Naive thymus-derived CD4-positive, alpha-beta T cell (primary cell): ENCODE measurements around the gene NRN1L. TPM values are rescaled to one million over a fixed set of nuclear protein-coding genes. Genes with fewer than 3 reads are reported as not detected.
A peak's percentile ranks its signal among the peaks of the same experiment; 100 is the strongest.

Experiments
- ATAC-seq: fragments of 150-1000 bp; cut with Tn5 transposase; 2 replicates; pipeline ENCODE4 v1.10.0; 2021; ENCODE audit warnings: mild to moderate bottlenecking, moderate library complexity
- CTCF ChIA-PET: fragments of 350-600 bp; sonication (Branson Sonifier 250); formaldehyde crosslinking; loops from one replicate; lab custom pipeline; 2021; ENCODE audit warnings: antibody characterized with exemption; lab: Charles Lee
- POLR2A ChIA-PET: fragments of 350-600 bp; sonication (Branson Sonifier 250); formaldehyde crosslinking; loops from one replicate; lab custom pipeline; 2021; ENCODE audit warnings: antibody characterized with exemption, inconsistent platforms; lab: Charles Lee
- DNase-seq, 9 donors: peaks; one replicate each; pipeline versions ENCODE4 v3.0.0 to v3.0.0-alpha.2; 2020 to 2022; ENCODE audit warnings: mixed read lengths in 1 of 9
- H3K27ac ChIP-seq: one replicate; pipeline ENCODE4 v1.7.0; 2013; ENCODE audit warnings: mild to moderate bottlenecking, low read depth, low read length, moderate library complexity
- H3K27me3 ChIP-seq, 2 donors: one replicate each; pipeline ENCODE4 v1.7.0; 2013; ENCODE audit warnings: low read length in 2 of 2, mild to moderate bottlenecking in 2 of 2, moderate library complexity in 2 of 2; ENCODE audit not compliant: control insufficient read depth in 2 of 2, insufficient read depth in 2 of 2
- H3K36me3 ChIP-seq, 3 experiments: 1 replicate in 2 of 3; 2 replicates in 1 of 3; pipeline ENCODE4 v1.7.0; 2013; ENCODE audit warnings: low read length in 3 of 3, mild to moderate bottlenecking in 3 of 3, moderate library complexity in 1 of 3; ENCODE audit not compliant: insufficient read depth in 3 of 3, control insufficient read depth in 2 of 3
- H3K4me1 ChIP-seq, 2 donors: one replicate each; pipeline ENCODE4 v1.7.0; 2013; ENCODE audit warnings: low read length in 2 of 2, mild to moderate bottlenecking in 2 of 2, moderate library complexity in 1 of 2; ENCODE audit not compliant: control insufficient read depth in 2 of 2, insufficient read depth in 2 of 2
- H3K4me3 ChIP-seq: 2 replicates; pipeline ENCODE4 v1.7.0; 2013; ENCODE audit warnings: mild to moderate bottlenecking, low read length
- H3K9me3 ChIP-seq, 3 experiments: 1 replicate in 2 of 3; 2 replicates in 1 of 3; pipeline ENCODE4 v1.7.0; 2013; ENCODE audit warnings: low read length in 3 of 3; ENCODE audit not compliant: control insufficient read depth in 2 of 3
- H3K27ac Mint-ChIP-seq, 9 donors: one replicate each; pipeline ENCODE4 v1.8.0; 2020 to 2022; ENCODE audit warnings: mixed read lengths in 9 of 9, mild to moderate bottlenecking in 8 of 9, moderate library complexity in 5 of 9, inconsistent platforms in 2 of 9
- H3K27me3 Mint-ChIP-seq, 5 donors: one replicate each; pipeline ENCODE4 v1.8.0; 2021 to 2022; ENCODE audit warnings: mixed read lengths in 5 of 5, mild to moderate bottlenecking in 1 of 5
- H3K36me3 Mint-ChIP-seq, 5 donors: one replicate each; pipeline ENCODE4 v1.8.0; 2020 to 2022; ENCODE audit warnings: mixed read lengths in 5 of 5, mild to moderate bottlenecking in 3 of 5, inconsistent platforms in 1 of 5
- H3K4me1 Mint-ChIP-seq, 7 donors: one replicate each; pipeline ENCODE4 v1.8.0; 2020 to 2022; ENCODE audit warnings: mixed read lengths in 7 of 7, mild to moderate bottlenecking in 3 of 7, inconsistent platforms in 1 of 7
- H3K4me3 Mint-ChIP-seq, 10 donors: one replicate each; pipeline ENCODE4 v1.8.0; 2020 to 2022; ENCODE audit warnings: mild to moderate bottlenecking in 10 of 10, mixed read lengths in 10 of 10, moderate library complexity in 6 of 10, inconsistent platforms in 2 of 10
- H3K9me3 Mint-ChIP-seq, 11 donors: one replicate each; pipeline ENCODE4 v1.8.0; 2020 to 2022; ENCODE audit warnings: mixed read lengths in 11 of 11, mild to moderate bottlenecking in 4 of 11, inconsistent platforms in 1 of 11, moderate library complexity in 1 of 11
- intact Hi-C, 2 donors: fragments of 100-400 bp; cut with micrococcal nuclease; formaldehyde crosslinking; loops; one replicate each; pipeline ENCODE4 v1.15.1; 2023
- polyA plus RNA-seq, 2 donors: library from polyadenylated mRNA; unstranded; fragments of 300-500 nt; fragmentation: Illumina TruSeq; gene quantifications; one replicate each; pipeline ENCODE4 v1.2.3, GENCODE V29; 2021
- total RNA-seq, 6 experiments: library from RNA in 5 of 6; stranded (reverse) in 5 of 6; gene quantifications; 1 replicate in 5 of 6; 2 replicates in 1 of 6; pipeline ENCODE4 v1.2.3 and lab custom pipeline; 2021 to 2026

Gene NRN1L
- total and polyA plus RNA-seq, 7 experiments from 2014 or later: 1.1 to 6.4 (median 3.2) TPM; not detected in 2

GRCh38 chr16:67846320-67847063 is 38.2 kb upstream of the NRN1L start, which contains the start of gene NUTF2:
NUTF2 (plus strand) TSS chr16:67846933; CDS start chr16:67865131, 18,198 bp downstream.
- no peaks in the 10 kb centered on the region for H3K27me3 Mint-ChIP-seq
- no peaks in the 10 kb centered on the region for H3K9me3 Mint-ChIP-seq
- H3K36me3 Mint-ChIP-seq: peaks cover 0 to 19% (median 0%) of the 10 kb centered on the region in 5 donors
- peak within 1 kb of the TSS; percentile 84 to 98 (median 94) for H3K27ac Mint-ChIP-seq
- no peaks in the 10 kb centered on the region for H3K9me3 ChIP-seq
- H3K4me1 Mint-ChIP-seq: peaks cover 22 to 68% (median 47%) of the 10 kb centered on the region in 7 donors
- peaks cover 43 to 46% of the 10 kb centered on the region in 2 donors for H3K4me1 ChIP-seq
- intact Hi-C loops: loop anchor here (1.0 to 10.0 kb wide), 15 partner anchors 13 to 602 kb away; partner anchors contain the start of genes CTCF (in 2 of the 2), EDC4 (in 2 of the 2), RANBP10 (in 2 of the 2) and TSNAXIP1 (in 2 of the 2)
- peak within 1 kb of the TSS; percentile 99 for H3K27ac ChIP-seq
- peak within 1 kb of the TSS; percentile 88 for H3K4me3 ChIP-seq
- CTCF ChIA-PET: interaction anchor here (0.5 to 1.5 kb wide), 4 partner anchors 14 to 89 kb away, joined by 3 to 7 read pairs (median 5); no protein-coding TSS in a partner anchor
- POLR2A ChIA-PET: interaction anchor here (0.6 to 6.4 kb wide), 16 partner anchors 9 to 523 kb away, joined by 3 to 35 read pairs (median 5); partner anchors contain the start of genes ACD, EDC4, NFATC3 and PARD6A
- H3K27me3 ChIP-seq: no peaks in the 10 kb centered on the region
- H3K4me3 Mint-ChIP-seq: peak within 1 kb of the TSS; percentile 87 to 97 (median 92)
- DNase-seq: peak; percentile 90 to 98 (median 96)
- ATAC-seq: peak; percentile 81
- H3K36me3 ChIP-seq: peaks cover 0 to 7% (median 0%) of the 10 kb centered on the region in 3 experiments

DNA sequence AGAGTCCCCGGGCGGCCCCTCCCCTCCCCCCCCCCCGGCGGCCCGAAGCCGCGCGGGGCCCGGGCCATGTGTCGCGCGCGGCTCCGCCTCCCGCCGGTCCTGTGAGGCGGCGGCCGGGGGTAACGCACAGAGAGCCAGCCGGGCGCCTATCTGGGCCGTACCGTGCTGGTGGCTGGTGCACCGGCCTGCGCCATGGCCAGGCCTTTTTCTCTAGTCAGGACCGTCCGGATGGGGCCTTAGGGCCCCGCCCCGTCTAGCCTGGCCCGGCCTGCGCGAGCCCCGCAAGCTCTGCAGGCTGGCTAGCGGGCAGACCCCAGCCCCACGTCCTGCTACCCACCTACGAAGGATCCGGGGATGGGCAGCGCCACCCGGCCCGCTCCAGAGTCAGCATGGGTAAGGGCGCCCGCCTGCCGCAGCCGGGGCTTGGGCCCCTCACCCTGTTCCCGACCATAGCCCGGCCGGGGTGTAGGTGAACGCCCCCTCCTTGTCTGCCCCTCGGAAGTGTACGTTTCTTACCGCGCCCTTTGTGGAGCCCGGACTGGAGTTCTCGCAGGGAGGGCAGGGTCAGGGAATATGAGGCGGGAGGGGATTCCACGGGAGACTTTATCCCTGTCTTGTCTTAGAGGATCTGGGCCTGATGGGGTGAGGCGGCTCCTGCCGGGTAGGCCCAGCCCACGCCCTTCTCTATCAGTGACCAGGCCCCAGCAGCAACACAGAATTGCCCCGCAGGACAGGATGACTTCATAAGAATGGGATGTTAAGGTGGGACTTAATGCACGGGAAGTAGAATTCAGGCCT is 37.4 kb upstream of the NRN1L start, which contains the start of gene CENPT:
CENPT (minus strand) TSS at position 630 of the 798 bp plus-strand sequence. CDS start 13,834 bp downstream, outside the sequence.
- ATAC-seq (peak; percentile 62), DNase-seq (no peak)
- H3K4me3 ChIP-seq: peak within 1 kb of the TSS; percentile 88
- Mint-ChIP-seq H3K4me1 (peaks cover 19 to 65% (median 41%) of the 10 kb centered on the region in 7 donors), H3K27ac (peak within 1 kb of the TSS; percentile 84 to 98 (median 92)), H3K27me3 (no peaks in the 10 kb centered on the region), H3K36me3 (peaks cover 0 to 19% (median 0%) of the 10 kb centered on the region in 5 donors), H3K9me3 (no peaks in the 10 kb centered on the region), H3K4me3 (peak within 1 kb of the TSS; percentile 87 to 97 (median 92))
- no peaks in the 10 kb centered on the region for H3K27me3 ChIP-seq
- peaks cover 41 to 44% of the 10 kb centered on the region in 2 donors for H3K4me1 ChIP-seq
- POLR2A ChIA-PET: interaction anchor here (0.6 to 4.1 kb wide), 8 partner anchors 14 to 187 kb away, joined by 3 to 23 read pairs (median 6); partner anchors contain the start of genes ACD, EDC4, PARD6A and RANBP10
- intact Hi-C loops: loop anchor here in 1 of 2 donors (2.0 to 10.0 kb wide), 3 partner anchors 18 to 602 kb away; partner anchors contain the start of genes FHOD1, RIPOR1 and SLC9A5
- H3K36me3 ChIP-seq: peaks cover 0 to 4% (median 0%) of the 10 kb centered on the region in 3 experiments
- no peaks in the 10 kb centered on the region for H3K9me3 ChIP-seq
- CTCF ChIA-PET: no interaction called here
- H3K27ac ChIP-seq: peak within 1 kb of the TSS; percentile 99

DNA sequence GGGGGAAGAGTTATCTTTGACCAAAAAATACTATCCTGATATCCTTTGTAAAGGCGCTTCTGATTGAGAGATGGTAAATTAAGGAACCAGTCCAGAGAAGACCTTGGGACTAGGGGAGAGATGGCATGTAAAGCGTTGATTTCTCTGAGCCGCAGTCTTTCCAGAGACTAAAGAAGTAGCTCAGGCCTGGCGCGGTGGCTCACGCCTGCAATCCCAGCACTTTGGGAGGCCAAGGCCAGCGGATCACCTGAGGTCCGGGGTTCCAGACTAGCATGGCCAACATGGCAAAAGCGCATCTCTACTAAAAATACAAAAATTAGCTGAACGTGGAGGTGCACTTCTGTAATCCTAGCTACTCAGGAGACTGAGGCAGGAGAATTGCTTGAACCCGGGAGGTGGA is 36.6 kb upstream of the NRN1L start:
- Histone ChIP-seq H3K27ac (peak overlapping the region; percentile 99), H3K27me3 (no peaks in the 10 kb centered on the region), H3K36me3 (peaks cover 0 to 4% (median 0%) of the 10 kb centered on the region in 3 experiments), H3K4me3 (no peak overlapping the region), H3K9me3 (no peaks in the 10 kb centered on the region), H3K4me1 (peaks cover 41 to 44% of the 10 kb centered on the region in 2 donors)
- peak overlapping the region in 7 of 9 donors; percentile 52 to 87 (median 84) for H3K27ac Mint-ChIP-seq
- no peaks in the 10 kb centered on the region for H3K27me3 Mint-ChIP-seq
- peak overlapping the region; percentile 87 to 97 (median 92) for H3K4me3 Mint-ChIP-seq
- H3K9me3 Mint-ChIP-seq: no peaks in the 10 kb centered on the region
- peaks cover 0 to 18% (median 0%) of the 10 kb centered on the region in 5 donors for H3K36me3 Mint-ChIP-seq
- peaks cover 19 to 63% (median 40%) of the 10 kb centered on the region in 7 donors for H3K4me1 Mint-ChIP-seq
- POLR2A ChIA-PET: interaction anchor here (0.7 to 4.1 kb wide), 7 partner anchors 9 to 298 kb away, joined by 3 to 23 read pairs (median 3); partner anchors contain the start of gene EDC4
- CTCF ChIA-PET: interaction anchor here (1.1 kb wide), 1 partner anchor 33 kb away, joined by 3 read pairs; no protein-coding TSS in a partner anchor
- no peak for DNase-seq
- intact Hi-C loops: loop anchor here in 1 of 2 donors (10.0 kb wide), 2 partner anchors 323 to 603 kb away; partner anchors contain the start of genes FHOD1, RIPOR1 and SLC9A5
- ATAC-seq: no peak

GRCh38 chr16:67853670-67854069 is 31.0 kb upstream of the NRN1L start:
- H3K4me3 ChIP-seq: no peak overlapping the region
- peaks cover 0 to 7% (median 0%) of the 10 kb centered on the region in 3 experiments for H3K36me3 ChIP-seq
- no peaks in the 10 kb centered on the region for H3K9me3 ChIP-seq
- no peaks in the 10 kb centered on the region for H3K27me3 ChIP-seq
- no peak for ATAC-seq
- no peaks in the 10 kb centered on the region for H3K27me3 Mint-ChIP-seq
- H3K4me1 Mint-ChIP-seq: peaks cover 22 to 50% (median 31%) of the 10 kb centered on the region in 7 donors
- no peak overlapping the region for H3K27ac ChIP-seq
- CTCF ChIA-PET: interaction anchor here (0.6 kb wide), 1 partner anchor 31 kb away, joined by 3 read pairs; the partner anchor contains the start of gene NRN1L
- no peaks in the 10 kb centered on the region for H3K9me3 Mint-ChIP-seq
- POLR2A ChIA-PET: interaction anchor here (0.6 kb wide), 1 partner anchor 297 kb away, joined by 5 read pairs; no protein-coding TSS in a partner anchor
- no peak for DNase-seq
- H3K36me3 Mint-ChIP-seq: peaks cover 0 to 6% (median 0%) of the 10 kb centered on the region in 5 donors
- H3K27ac Mint-ChIP-seq: no peak overlapping the region
- H3K4me3 Mint-ChIP-seq: no peak overlapping the region
- intact Hi-C loops: no loop called here
- H3K4me1 ChIP-seq: peaks cover 3 to 7% of the 10 kb centered on the region in 2 donors

GRCh38 chr16:67855789-67856188 is 28.9 kb upstream of the NRN1L start:
- ATAC-seq: no peak
- CTCF ChIA-PET: interaction anchor here (1.1 kb wide), 1 partner anchor 335 kb away, joined by 3 read pairs; no protein-coding TSS in a partner anchor

More at GRCh38 chr16:67855789-67856188, 28.9 kb upstream of the NRN1L start:
- intact Hi-C loops: no loop called here
- peaks cover 0 to 13% (median 0%) of the 10 kb centered on the region in 3 experiments for H3K36me3 ChIP-seq
- H3K27ac ChIP-seq: no peak overlapping the region
- Mint-ChIP-seq H3K4me1 (peaks cover 18 to 35% (median 30%) of the 10 kb centered on the region in 7 donors), H3K9me3 (no peaks in the 10 kb centered on the region), H3K36me3 (peaks cover 0 to 5% (median 0%) of the 10 kb centered on the region in 5 donors), H3K4me3 (no peak overlapping the region), H3K27ac (peak overlapping the region in 2 of 9 donors; percentile 31 to 67), H3K27me3 (no peaks in the 10 kb centered on the region)
- H3K27me3 ChIP-seq: no peaks in the 10 kb centered on the region
- peaks cover 0 to 7% of the 10 kb centered on the region in 2 donors for H3K4me1 ChIP-seq
- H3K9me3 ChIP-seq: no peaks in the 10 kb centered on the region
- no peak for DNase-seq
- POLR2A ChIA-PET: interaction anchor here (1.2 to 1.6 kb wide), 2 partner anchors 10 to 22 kb away, joined by 3 to 6 read pairs; no protein-coding TSS in a partner anchor
- no peak overlapping the region for H3K4me3 ChIP-seq
